B cell (primary cell): ENCODE data around the gene KHNYN. TPM values are rescaled to one million over a fixed set of nuclear protein-coding genes. Genes with fewer than 3 reads are reported as not detected.

Experiments used
- ATAC-seq: fragments of 200-7000 bp; cut with Tn5 transposase; one replicate; pipeline ENCODE4 v1.10.0; 2021; ENCODE audit warnings: low read depth, mild to moderate bottlenecking, moderate number of reproducible peaks, moderate library complexity
- CTCF ChIA-PET: fragments of 350-600 bp; sonication (Branson Sonifier 250); formaldehyde crosslinking; loops from one replicate; lab custom pipeline; 2021; ENCODE audit warnings: antibody characterized with exemption, inconsistent platforms; lab: Charles Lee
- POLR2A ChIA-PET: fragments of 350-600 bp; sonication (Branson Sonifier 250); formaldehyde crosslinking; loops from one replicate; lab custom pipeline; 2021; ENCODE audit warnings: antibody characterized with exemption; lab: Charles Lee
- DNase-seq: peaks from one replicate; pipeline ENCODE4 v3.0.0; 2013
- H2AFZ ChIP-seq: 2 replicates; pipeline ENCODE4 v1.6.1; 2012; ENCODE audit warnings: mild to moderate bottlenecking, low read depth, low read length; ENCODE audit not compliant: insufficient read depth, poor library complexity, severe bottlenecking
- H3K27ac ChIP-seq, 2 donors: 1 replicate in 1 of 2; 2 replicates in 1 of 2; pipeline ENCODE4 v1.5.1; 2012 to 2013; ENCODE audit warnings: low read length in 2 of 2, mild to moderate bottlenecking in 2 of 2, moderate library complexity in 1 of 2
- H3K27me3 ChIP-seq, 4 experiments: fragments of 200-600 bp in 1 of 4; sonication (generic) in 1 of 4; replicated peaks in 1 of 4; 1 replicate in 2 of 4; 2 replicates in 2 of 4; pipeline versions ENCODE4 v1.6.1 to v1.7.0; 2013 to 2016; ENCODE audit warnings: low read length in 3 of 4, mild to moderate bottlenecking in 2 of 4, mixed read lengths in 1 of 4, moderate library complexity in 1 of 4; ENCODE audit not compliant: insufficient read depth in 4 of 4, control insufficient read depth in 3 of 4; ENCODE audit errors: control extremely low read depth in 1 of 4
- H3K36me3 ChIP-seq, 2 experiments: replicated peaks in 1 of 2; 1 replicate in 1 of 2; 2 replicates in 1 of 2; pipeline versions ENCODE4 v1.6.1 to v1.7.1; 2013; ENCODE audit warnings: low read length in 1 of 2; ENCODE audit not compliant: insufficient read depth in 2 of 2, control insufficient read depth in 1 of 2; ENCODE audit errors: control extremely low read depth in 1 of 2, extremely low read depth in 1 of 2
- H3K4me1 ChIP-seq, 2 donors: fragments of 200-600 bp in 1 of 2; sonication (generic) in 1 of 2; 1 replicate in 1 of 2; 2 replicates in 1 of 2; pipeline versions ENCODE4 v1.5.1 to v1.6.1; 2013 to 2017; ENCODE audit warnings: low read length in 2 of 2; ENCODE audit not compliant: control insufficient read depth in 2 of 2, insufficient read depth in 2 of 2
- H3K4me2 ChIP-seq: replicated peaks from 2 replicates; pipeline ENCODE3; 2012; ENCODE audit warnings: mild to moderate bottlenecking, low read depth, low read length; ENCODE audit not compliant: poor library complexity, severe bottlenecking
- H3K4me3 ChIP-seq, 5 experiments: fragments of 200-600 bp in 1 of 5; sonication (generic) in 1 of 5; 1 replicate in 3 of 5; 2 replicates in 2 of 5; pipeline versions ENCODE4 v1.5.1 to v1.7.0; 2011 to 2016; ENCODE audit warnings: low read length in 4 of 5, mild to moderate bottlenecking in 4 of 5, low read depth in 2 of 5, control low read depth in 1 of 5, moderate library complexity in 1 of 5; ENCODE audit not compliant: insufficient read depth in 1 of 5; ENCODE audit errors: control extremely low read depth in 1 of 5, extremely low read depth in 1 of 5
- H3K79me2 ChIP-seq: fragments of 200-600 bp; sonication (generic); one replicate; pipeline ENCODE4 v1.6.0; 2016; ENCODE audit warnings: low read length; ENCODE audit not compliant: control insufficient read depth, insufficient read depth
- H3K9ac ChIP-seq: fragments of 200-600 bp; sonication (generic); 2 replicates; pipeline ENCODE4 v1.6.1; 2017; ENCODE audit warnings: mild to moderate bottlenecking, low read length, moderate library complexity
- H3K9me3 ChIP-seq, 3 donors: one replicate each; pipeline versions ENCODE4 v1.6.1 to v1.7.1; 2013; ENCODE audit warnings: low read length in 2 of 3; ENCODE audit not compliant: control insufficient read depth in 2 of 3, insufficient read depth in 1 of 3; ENCODE audit errors: control extremely low read depth in 1 of 3
- H4K20me1 ChIP-seq: 2 replicates; pipeline ENCODE4 v1.6.0; 2012; ENCODE audit warnings: mild to moderate bottlenecking, low read length; ENCODE audit not compliant: insufficient read depth, control insufficient read depth, poor library complexity, severe bottlenecking
- H3K27ac Mint-ChIP-seq: one replicate; pipeline ENCODE4 v1.8.0; 2021; ENCODE audit warnings: mixed read lengths
- H3K27me3 Mint-ChIP-seq: one replicate; pipeline ENCODE4 v1.8.0; 2021; ENCODE audit warnings: mixed read lengths
- H3K4me1 Mint-ChIP-seq: one replicate; pipeline ENCODE4 v1.8.0; 2021; ENCODE audit warnings: mixed read lengths
- H3K4me3 Mint-ChIP-seq: one replicate; pipeline ENCODE4 v1.8.0; 2021; ENCODE audit warnings: mixed read lengths
- H3K9me3 Mint-ChIP-seq: one replicate; pipeline ENCODE4 v1.8.0; 2022; ENCODE audit warnings: mixed read lengths; ENCODE audit not compliant: insufficient read depth
- CTCF ChIP-seq: fragments of 200-600 bp; IDR thresholded peaks from one replicate; pipeline ENCODE4 v1.8.0; 2022; ENCODE audit warnings: antibody characterized with exemption, mild to moderate bottlenecking
- EZH2 ChIP-seq: IDR thresholded peaks from 2 replicates; pipeline ENCODE4 v1.6.1; 2012; ENCODE audit warnings: borderline replicate concordance, low read depth, mild to moderate bottlenecking, moderate library complexity, low read length; ENCODE audit not compliant: insufficient read depth, poor library complexity, severe bottlenecking
- WGBS: methylation state at CpG from one replicate; pipeline ENCODE4 v1.1.5; 2013; ENCODE audit warnings: missing lambda C conversion rate; ENCODE audit not compliant: insufficient coverage; 5-methylcytosine and 5-hydroxymethylcytosine counted together
- intact Hi-C: fragments of 100-400 bp; cut with micrococcal nuclease; formaldehyde crosslinking; loops from one replicate; pipeline ENCODE4 v1.10.0; 2022
- polyA plus RNA-seq: library from polyadenylated mRNA; depleted of rRNA; stranded (reverse); fragments of >200 nt; gene quantifications from 2 replicates; pipeline ENCODE4 v1.2.3, GENCODE V29; 2012
- total RNA-seq, 2 donors: library from RNA; stranded (reverse); fragments of 120-200 nt in 1 of 2; gene quantifications; 1 replicate in 1 of 2; 2 replicates in 1 of 2; pipeline versions ENCODE4 v1.2.3 to v1.2.4, GENCODE V29; 2013 to 2022

Gene KHNYN
- total and polyA plus RNA-seq, 2 donors (not counting 1 experiment from before 2014, with no cell fraction given): 74.4 to 184 TPM

GRCh38 chr14:24427537-24428508, 1.9 kb upstream of the KHNYN start:
- Histone ChIP-seq H3K4me2 (no peak overlapping the region), H3K9ac (no peak overlapping the region), H3K4me1 (peaks cover 22 to 36% of the 10 kb centered on the region in 2 donors), H4K20me1 (peaks cover 20% of the 10 kb centered on the region), H2AFZ (no peak overlapping the region), H3K79me2 (peaks cover 42% of the 10 kb centered on the region), H3K4me3 (no peak overlapping the region), H3K36me3 (peaks cover 0 to 16% of the 10 kb centered on the region in 2 experiments), H3K27ac (peak overlapping the region in 1 of 2 donors; percentile 99), H3K9me3 (no peaks in the 10 kb centered on the region), H3K27me3 (no peaks in the 10 kb centered on the region)
- no peak for TF ChIP-seq EZH2
- TF ChIP-seq CTCF: no peak
- Mint-ChIP-seq H3K27ac (peak overlapping the region; percentile 78), H3K9me3 (no peaks in the 10 kb centered on the region), H3K4me1 (peaks cover 25% of the 10 kb centered on the region), H3K4me3 (peak overlapping the region; percentile 13), H3K27me3 (no peaks in the 10 kb centered on the region)
- intact Hi-C loops: no loop called here
- WGBS: 71% methylated on average over 17 of the region's 18 CpGs
- DNase-seq (no peak), ATAC-seq (no peak)
- POLR2A ChIA-PET: no interaction called here
- CTCF ChIA-PET: interaction anchor here (1.0 to 17.4 kb wide), 4 partner anchors 9 to 93 kb away, joined by 3 to 650 read pairs (median 4); partner anchors contain the start of genes ADCY4 and RIPK3
